Measurements from ENCODE around the gene TLR7. TPM values are rescaled to one million over a fixed set of nuclear protein-coding genes. Genes with fewer than 3 reads are reported as not detected.

Gene TLR7
- total and polyA plus RNA-seq, 2 of the 13 experiments (the other 11 are each of a cell fraction or from before 2014, with no cell fraction given): not detected

- TF ChIP-seq FOXA1 (IDR thresholded peaks at IDR 0.05) (no peak), FOXA1 (CRISPR knock-in tag; IDR thresholded peaks at IDR 0.05) (no peak), ISX (CRISPR knock-in tag; conservative IDR thresholded peaks at IDR 0.05) (no peak), ZNF766 (CRISPR knock-in tag; IDR thresholded peaks at IDR 0.05; ENCODE audit: borderline replicate concordance) (no peak), GPBP1L1 (CRISPR knock-in tag; IDR thresholded peaks at IDR 0.05) (no peak), SRY (CRISPR knock-in tag; IDR thresholded peaks at IDR 0.05) (no peak), SKI (IDR thresholded peaks at IDR 0.05; ENCODE audit: partially characterized antibody) (no peak), NBN (conservative IDR thresholded peaks at IDR 0.05) (no peak), TEAD3 (CRISPR knock-in tag; optimal IDR thresholded peaks at IDR 0.05; ENCODE audit: borderline replicate concordance) (no peak), ZFP41 (CRISPR knock-in tag; IDR thresholded peaks at IDR 0.05; ENCODE audit: borderline replicate concordance) (no peak), ZNF605 (CRISPR knock-in tag; IDR thresholded peaks at IDR 0.05) (no peak), ZNF441 (CRISPR knock-in tag; IDR thresholded peaks at IDR 0.05; ENCODE audit: borderline replicate concordance) (no peak), TRAFD1 (CRISPR knock-in tag; IDR thresholded peaks at IDR 0.05; ENCODE audit: borderline replicate concordance) (no peak)
- TF ChIP-seq, protein P1, sequence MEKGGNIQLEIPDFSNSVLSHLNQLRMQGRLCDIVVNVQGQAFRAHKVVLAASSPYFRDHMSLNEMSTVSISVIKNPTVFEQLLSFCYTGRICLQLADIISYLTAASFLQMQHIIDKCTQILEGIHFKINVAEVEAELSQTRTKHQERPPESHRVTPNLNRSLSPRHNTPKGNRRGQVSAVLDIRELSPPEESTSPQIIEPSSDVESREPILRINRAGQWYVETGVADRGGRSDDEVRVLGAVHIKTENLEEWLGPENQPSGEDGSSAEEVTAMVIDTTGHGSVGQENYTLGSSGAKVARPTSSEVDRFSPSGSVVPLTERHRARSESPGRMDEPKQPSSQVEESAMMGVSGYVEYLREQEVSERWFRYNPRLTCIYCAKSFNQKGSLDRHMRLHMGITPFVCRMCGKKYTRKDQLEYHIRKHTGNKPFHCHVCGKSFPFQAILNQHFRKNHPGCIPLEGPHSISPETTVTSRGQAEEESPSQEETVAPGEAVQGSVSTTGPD (CRISPR knock-in tag; IDR thresholded peaks at IDR 0.05): no peak
- TF ChIP-seq, protein P2, sequence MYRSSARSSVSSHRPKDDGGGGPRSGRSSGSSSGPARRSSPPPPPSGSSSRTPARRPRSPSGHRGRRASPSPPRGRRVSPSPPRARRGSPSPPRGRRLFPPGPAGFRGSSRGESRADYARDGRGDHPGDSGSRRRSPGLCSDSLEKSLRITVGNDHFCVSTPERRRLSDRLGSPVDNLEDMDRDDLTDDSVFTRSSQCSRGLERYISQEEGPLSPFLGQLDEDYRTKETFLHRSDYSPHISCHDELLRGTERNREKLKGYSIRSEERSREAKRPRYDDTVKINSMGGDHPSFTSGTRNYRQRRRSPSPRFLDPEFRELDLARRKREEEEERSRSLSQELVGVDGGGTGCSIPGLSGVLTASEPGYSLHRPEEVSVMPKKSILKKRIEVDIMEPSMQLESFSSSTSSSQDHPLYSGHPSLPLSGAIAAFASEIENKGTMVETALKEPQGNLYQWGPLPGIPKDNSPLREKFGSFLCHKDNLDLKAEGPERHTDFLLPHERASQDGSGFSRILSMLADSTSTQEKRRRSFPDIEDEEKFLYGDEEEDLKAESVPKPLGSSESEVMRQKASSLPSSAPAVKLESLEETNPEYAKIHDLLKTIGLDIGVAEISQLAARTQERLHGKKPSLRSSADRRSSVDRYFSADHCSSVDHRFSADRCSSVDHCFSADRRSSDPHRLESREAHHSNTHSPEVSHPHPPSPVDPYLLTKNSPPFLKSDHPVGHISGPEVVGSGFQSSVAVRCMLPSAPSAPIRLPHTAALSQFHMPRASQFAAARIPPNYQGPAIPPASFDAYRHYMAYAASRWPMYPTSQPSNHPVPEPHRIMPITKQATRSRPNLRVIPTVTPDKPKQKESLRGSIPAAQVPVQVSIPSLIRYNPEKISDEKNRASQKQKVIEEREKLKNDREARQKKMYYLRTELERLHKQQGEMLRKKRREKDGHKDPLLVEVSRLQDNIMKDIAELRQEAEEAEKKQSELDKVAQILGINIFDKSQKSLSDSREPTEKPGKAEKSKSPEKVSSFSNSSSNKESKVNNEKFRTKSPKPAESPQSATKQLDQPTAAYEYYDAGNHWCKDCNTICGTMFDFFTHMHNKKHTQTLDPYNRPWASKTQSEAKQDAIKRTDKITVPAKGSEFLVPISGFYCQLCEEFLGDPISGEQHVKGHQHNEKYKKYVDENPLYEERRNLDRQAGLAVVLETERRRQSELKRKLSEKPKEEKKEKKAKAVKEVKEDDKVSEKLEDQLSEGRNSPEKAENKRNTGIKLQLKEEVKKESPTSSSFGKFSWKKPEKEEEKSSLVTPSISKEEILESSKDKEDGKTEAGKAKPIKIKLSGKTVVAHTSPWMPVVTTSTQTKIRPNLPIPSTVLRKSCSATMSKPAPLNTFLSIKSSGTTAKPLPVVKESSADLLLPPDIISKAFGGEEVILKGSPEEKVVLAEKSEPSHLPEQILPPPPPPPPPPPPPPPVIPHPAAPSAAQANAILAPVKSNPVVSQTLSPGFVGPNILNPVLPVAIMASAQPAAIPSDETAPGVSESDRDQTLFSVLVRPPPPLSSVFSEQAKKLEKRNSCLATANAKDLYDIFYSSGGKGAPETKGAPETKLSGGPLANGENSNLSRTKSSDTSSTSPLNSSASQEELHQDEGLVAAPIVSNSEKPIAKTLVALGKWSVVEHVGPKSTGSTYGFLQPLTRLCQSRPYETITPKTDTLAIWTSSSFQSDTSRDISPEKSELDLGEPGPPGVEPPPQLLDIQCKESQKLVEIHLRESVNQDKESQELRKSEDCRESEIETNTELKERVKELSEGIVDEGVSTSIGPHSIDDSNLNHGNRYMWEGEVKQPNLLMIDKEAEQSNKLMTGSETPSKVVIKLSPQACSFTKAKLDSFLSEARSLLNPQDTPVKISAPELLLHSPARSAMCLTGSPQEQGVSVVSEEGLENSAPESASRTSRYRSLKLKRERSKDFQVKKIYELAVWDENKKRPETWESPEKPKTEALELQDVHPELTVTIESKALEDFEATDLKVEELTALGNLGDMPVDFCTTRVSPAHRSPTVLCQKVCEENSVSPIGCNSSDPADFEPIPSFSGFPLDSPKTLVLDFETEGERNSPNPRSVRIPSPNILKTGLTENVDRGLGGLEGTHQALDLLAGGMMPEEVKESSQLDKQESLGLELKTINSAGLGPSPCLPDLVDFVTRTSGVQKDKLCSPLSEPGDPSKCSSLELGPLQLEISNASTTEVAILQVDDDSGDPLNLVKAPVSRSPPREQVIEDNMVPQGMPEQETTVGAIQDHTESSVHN (CRISPR knock-in tag; IDR thresholded peaks at IDR 0.05): no peak
- TF ChIP-seq, protein P3, sequence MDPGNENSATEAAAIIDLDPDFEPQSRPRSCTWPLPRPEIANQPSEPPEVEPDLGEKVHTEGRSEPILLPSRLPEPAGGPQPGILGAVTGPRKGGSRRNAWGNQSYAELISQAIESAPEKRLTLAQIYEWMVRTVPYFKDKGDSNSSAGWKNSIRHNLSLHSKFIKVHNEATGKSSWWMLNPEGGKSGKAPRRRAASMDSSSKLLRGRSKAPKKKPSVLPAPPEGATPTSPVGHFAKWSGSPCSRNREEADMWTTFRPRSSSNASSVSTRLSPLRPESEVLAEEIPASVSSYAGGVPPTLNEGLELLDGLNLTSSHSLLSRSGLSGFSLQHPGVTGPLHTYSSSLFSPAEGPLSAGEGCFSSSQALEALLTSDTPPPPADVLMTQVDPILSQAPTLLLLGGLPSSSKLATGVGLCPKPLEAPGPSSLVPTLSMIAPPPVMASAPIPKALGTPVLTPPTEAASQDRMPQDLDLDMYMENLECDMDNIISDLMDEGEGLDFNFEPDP (CRISPR knock-in tag; conservative IDR thresholded peaks at IDR 0.05): no peak
Observed at GRCh38 chrX:12819222-12819621, 47.6 kb upstream of the TLR7 start (continued).

All from HepG2 (cell line).